Measurements from ENCODE around the gene BSND. TPM values are rescaled to one million over a fixed set of nuclear protein-coding genes. Genes with fewer than 3 reads are reported as not detected.
A peak's percentile ranks its signal among the peaks of the same experiment; 100 is the strongest.

The BSND gene
- polyA plus RNA-seq, 1 donor: not detected

GRCh38 chr1:54991939-54992338 lies 6.8 kb upstream of the BSND start:
- H3K9me3 ChIP-seq (ENCODE audit: control insufficient read depth, low read depth, low read length): no peaks in the 10 kb centered on the region
- H3K27ac ChIP-seq (ENCODE audit: low read length): no peak overlapping the region
- no peak overlapping the region for H3K4me3 ChIP-seq (ENCODE audit: low read length)
- DNase-seq: no peak
- no peaks in the 10 kb centered on the region for H3K36me3 ChIP-seq (ENCODE audit: control insufficient read depth, insufficient read depth, low read length)
- no CpG with 5 or more reads among the region's 12 CpGs for WGBS (ENCODE audit: insufficient coverage, low lambda C conversion rate)
- no peaks in the 10 kb centered on the region for H3K4me1 ChIP-seq (ENCODE audit: control insufficient read depth, insufficient read depth, low read length)
- peaks cover 23% of the 10 kb centered on the region for H3K27me3 ChIP-seq (ENCODE audit: control insufficient read depth, insufficient read depth, low read length)

- no peaks in the 10 kb centered on the region for H3K4me1 ChIP-seq (ENCODE audit: control insufficient read depth, insufficient read depth, low read length)
- H3K27ac ChIP-seq (ENCODE audit: low read length): no peak overlapping the region
- DNase-seq: no peak
- WGBS (ENCODE audit: insufficient coverage, low lambda C conversion rate): no CpG with 5 or more reads among the region's 6 CpGs
- H3K9me3 ChIP-seq (ENCODE audit: control insufficient read depth, low read depth, low read length): no peaks in the 10 kb centered on the region
- H3K4me3 ChIP-seq (ENCODE audit: low read length): no peak overlapping the region
- no peaks in the 10 kb centered on the region for H3K36me3 ChIP-seq (ENCODE audit: control insufficient read depth, insufficient read depth, low read length)
- H3K27me3 ChIP-seq (ENCODE audit: control insufficient read depth, insufficient read depth, low read length): peaks cover 35% of the 10 kb centered on the region
These were observed 5.6 kb upstream of the BSND start for GRCh38 chr1:54993140-54993539.

DNA sequence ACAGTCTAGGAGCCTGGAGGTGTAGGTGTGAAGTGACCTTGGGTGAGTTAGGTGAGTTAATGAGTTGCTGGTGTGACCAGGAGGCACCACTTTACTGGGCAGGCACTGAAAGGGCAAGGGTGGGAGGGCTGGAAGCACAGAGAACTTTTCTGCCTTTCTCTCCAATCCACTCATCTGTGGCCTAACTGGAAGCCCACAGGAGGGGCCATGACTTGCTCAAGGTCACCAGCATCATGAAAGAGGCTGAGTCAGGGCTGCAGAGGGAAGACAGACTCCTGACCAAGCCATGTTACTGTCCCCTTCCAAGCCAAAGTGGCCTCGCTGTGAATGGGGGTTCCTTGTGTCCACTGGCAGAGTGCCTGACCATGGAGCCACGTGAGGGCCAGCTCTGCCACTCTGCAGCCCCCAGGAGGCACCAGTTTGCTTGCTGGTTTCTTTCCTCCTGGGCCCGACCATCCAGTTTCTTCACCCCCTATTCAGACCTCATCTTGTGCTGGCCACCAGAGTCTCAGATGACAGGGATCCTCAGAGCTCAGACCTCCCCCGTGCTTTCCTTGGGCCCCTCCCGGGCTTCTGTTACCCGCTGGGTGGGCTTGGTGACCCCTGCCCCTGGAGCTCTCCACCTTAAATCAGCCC lies 4.3 kb upstream of the BSND start:
- H3K4me1 ChIP-seq (ENCODE audit: control insufficient read depth, insufficient read depth, low read length): no peaks in the 10 kb centered on the region
- no peaks in the 10 kb centered on the region for H3K36me3 ChIP-seq (ENCODE audit: control insufficient read depth, insufficient read depth, low read length)

GRCh38 chr1:54995013-54995760 lies 3.5 kb upstream of the BSND start:
- Histone ChIP-seq H3K4me1 (ENCODE audit: control insufficient read depth, insufficient read depth, low read length) (no peaks in the 10 kb centered on the region), H3K9me3 (ENCODE audit: control insufficient read depth, low read depth, low read length) (no peaks in the 10 kb centered on the region), H3K36me3 (ENCODE audit: control insufficient read depth, insufficient read depth, low read length) (no peaks in the 10 kb centered on the region), H3K27me3 (ENCODE audit: control insufficient read depth, insufficient read depth, low read length) (peaks cover 36% of the 10 kb centered on the region), H3K4me3 (ENCODE audit: low read length) (no peak overlapping the region), H3K27ac (ENCODE audit: low read length) (no peak overlapping the region)
- DNase-seq: no peak
- 55% methylated on average over 2 of the region's 12 CpGs for WGBS (ENCODE audit: insufficient coverage, low lambda C conversion rate)

More for the DNA sequence above, 4.3 kb upstream of the BSND start:
- H3K27ac ChIP-seq (ENCODE audit: low read length): no peak overlapping the region
- H3K9me3 ChIP-seq (ENCODE audit: control insufficient read depth, low read depth, low read length): no peaks in the 10 kb centered on the region
- H3K27me3 ChIP-seq (ENCODE audit: control insufficient read depth, insufficient read depth, low read length): peaks cover 36% of the 10 kb centered on the region
- no peak for DNase-seq
- H3K4me3 ChIP-seq (ENCODE audit: low read length): no peak overlapping the region
- whole genome bisulfite sequencing (ENCODE audit: insufficient coverage, low lambda C conversion rate): no CpG with 5 or more reads among the region's 6 CpGs

DNA sequence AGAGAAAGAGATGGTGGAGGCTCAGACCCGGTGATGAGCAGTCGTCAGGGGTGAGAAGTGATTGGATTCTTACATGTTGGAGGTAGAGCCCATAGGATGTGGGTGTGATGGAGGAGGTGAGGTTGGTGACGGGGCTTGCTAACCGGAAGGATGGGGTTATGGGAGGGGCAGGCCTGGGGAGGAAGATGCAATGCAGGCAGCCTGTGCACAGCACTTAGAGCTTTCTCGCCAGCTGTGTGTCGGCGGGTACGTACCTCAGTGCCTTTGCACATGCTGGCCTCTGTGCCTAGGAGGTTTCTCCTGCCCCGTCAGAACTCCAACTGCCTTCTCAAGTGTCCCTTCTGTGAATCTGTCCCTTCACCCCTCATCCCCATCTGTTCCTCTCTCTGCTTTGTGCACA lies 2.9 kb upstream of the BSND start:
- H3K27me3 ChIP-seq (ENCODE audit: control insufficient read depth, insufficient read depth, low read length): peaks cover 36% of the 10 kb centered on the region
- WGBS (ENCODE audit: insufficient coverage, low lambda C conversion rate): no CpG with 5 or more reads among the region's 9 CpGs

DNA sequence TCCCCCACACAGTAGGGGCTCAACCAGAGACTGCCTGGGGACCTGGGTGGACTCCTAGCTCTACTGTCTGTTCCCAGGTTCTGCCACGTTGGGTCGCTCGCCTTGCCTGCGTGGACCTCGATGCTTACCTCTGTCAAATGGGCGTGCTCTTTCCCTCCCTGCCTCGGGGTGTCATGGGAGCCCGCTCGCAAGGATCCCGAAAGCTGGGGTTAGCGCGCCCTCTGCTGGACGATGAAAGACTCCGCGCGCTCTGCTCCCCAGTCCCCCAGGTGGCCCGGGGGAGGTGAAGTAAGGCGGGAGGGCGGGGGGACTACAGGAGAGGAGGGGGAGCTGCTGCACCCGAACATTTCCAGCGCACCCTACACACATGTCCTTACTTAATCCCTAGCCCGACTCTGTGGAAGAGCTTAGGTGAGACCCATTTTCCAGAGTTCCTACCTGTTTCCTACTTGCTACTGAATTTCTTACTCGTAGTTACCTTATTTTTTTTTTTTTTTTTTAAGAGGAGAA lies 2.3 kb upstream of the BSND start:
- H3K4me1 ChIP-seq (ENCODE audit: control insufficient read depth, insufficient read depth, low read length): no peaks in the 10 kb centered on the region
- H3K36me3 ChIP-seq (ENCODE audit: control insufficient read depth, insufficient read depth, low read length): no peaks in the 10 kb centered on the region
- DNase-seq: peak; percentile 64 to 65
- peaks cover 36% of the 10 kb centered on the region for H3K27me3 ChIP-seq (ENCODE audit: control insufficient read depth, insufficient read depth, low read length)
- H3K4me3 ChIP-seq (ENCODE audit: low read length): peak overlapping the region; percentile 15
- no CpG with 5 or more reads among the region's 23 CpGs for WGBS (ENCODE audit: insufficient coverage, low lambda C conversion rate)
- H3K9me3 ChIP-seq (ENCODE audit: control insufficient read depth, low read depth, low read length): no peaks in the 10 kb centered on the region
- no peak overlapping the region for H3K27ac ChIP-seq (ENCODE audit: low read length)

More for the DNA sequence above, 2.9 kb upstream of the BSND start:
- Histone ChIP-seq H3K9me3 (ENCODE audit: control insufficient read depth, low read depth, low read length) (no peaks in the 10 kb centered on the region), H3K36me3 (ENCODE audit: control insufficient read depth, insufficient read depth, low read length) (no peaks in the 10 kb centered on the region), H3K27ac (ENCODE audit: low read length) (no peak overlapping the region), H3K4me1 (ENCODE audit: control insufficient read depth, insufficient read depth, low read length) (no peaks in the 10 kb centered on the region), H3K4me3 (ENCODE audit: low read length) (no peak overlapping the region)
- DNase-seq: no peak

DNA sequence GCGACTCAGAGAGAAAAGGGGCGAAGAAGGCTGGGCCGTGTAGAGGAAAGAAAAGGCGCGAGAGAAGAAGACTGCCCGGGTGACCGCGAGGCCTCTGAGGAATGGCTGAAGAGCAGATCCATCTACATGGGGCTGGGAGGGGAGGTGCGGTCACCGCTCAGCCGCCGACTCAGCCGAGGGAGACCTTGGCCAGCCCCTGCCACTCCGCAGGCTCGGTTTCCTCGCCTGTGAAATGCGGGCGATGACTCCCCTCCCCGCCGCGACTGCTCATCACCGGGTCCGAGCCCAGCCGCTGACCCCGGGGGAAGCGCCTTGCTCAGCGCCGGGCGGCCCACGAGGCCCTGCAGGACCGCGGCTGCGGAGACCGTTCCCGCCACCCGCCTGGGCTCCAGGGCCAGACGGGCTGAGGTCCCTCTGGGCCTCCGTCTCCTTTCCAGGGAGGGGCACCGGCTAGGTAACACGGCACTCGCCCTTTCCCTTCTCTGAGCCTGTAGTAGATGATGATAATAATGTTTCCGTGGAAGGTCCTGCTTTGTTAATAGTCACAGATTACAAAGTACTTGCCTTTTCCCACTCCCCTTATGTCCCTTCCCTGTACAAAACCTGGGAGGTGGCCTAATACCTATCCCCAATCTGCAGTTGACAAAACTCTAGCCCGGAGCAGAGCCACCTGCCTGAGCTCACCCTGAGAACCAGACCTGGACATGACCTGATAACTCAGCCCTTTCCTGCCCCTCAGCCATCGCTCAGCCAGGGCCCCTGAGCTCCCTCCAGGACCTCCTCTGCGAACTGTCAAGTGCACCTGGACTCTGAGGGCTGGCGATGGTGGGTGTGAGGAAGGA lies 1.6 kb upstream of the BSND start:
- no peaks in the 10 kb centered on the region for H3K4me1 ChIP-seq (ENCODE audit: control insufficient read depth, insufficient read depth, low read length)
- DNase-seq: peak in 1 of 2 donors; percentile 22
- WGBS (ENCODE audit: insufficient coverage, low lambda C conversion rate): no CpG with 5 or more reads among the region's 46 CpGs
- no peaks in the 10 kb centered on the region for H3K36me3 ChIP-seq (ENCODE audit: control insufficient read depth, insufficient read depth, low read length)
- peaks cover 36% of the 10 kb centered on the region for H3K27me3 ChIP-seq (ENCODE audit: control insufficient read depth, insufficient read depth, low read length)
- peak overlapping the region; percentile 15 for H3K4me3 ChIP-seq (ENCODE audit: low read length)
- H3K27ac ChIP-seq (ENCODE audit: low read length): no peak overlapping the region
- H3K9me3 ChIP-seq (ENCODE audit: control insufficient read depth, low read depth, low read length): no peaks in the 10 kb centered on the region

- no peaks in the 10 kb centered on the region for H3K4me1 ChIP-seq (ENCODE audit: control insufficient read depth, insufficient read depth, low read length)
- H3K27ac ChIP-seq (ENCODE audit: low read length): no peak overlapping the region
- no peak overlapping the region for H3K4me3 ChIP-seq (ENCODE audit: low read length)
- H3K9me3 ChIP-seq (ENCODE audit: control insufficient read depth, low read depth, low read length): no peaks in the 10 kb centered on the region
- H3K27me3 ChIP-seq (ENCODE audit: control insufficient read depth, insufficient read depth, low read length): peaks cover 36% of the 10 kb centered on the region
- H3K36me3 ChIP-seq (ENCODE audit: control insufficient read depth, insufficient read depth, low read length): no peaks in the 10 kb centered on the region
- DNase-seq: no peak
- no CpG with 5 or more reads among the region's 6 CpGs for WGBS (ENCODE audit: insufficient coverage, low lambda C conversion rate)
These were observed 1.1 kb upstream of the BSND start for GRCh38 chr1:54997711-54997986.

- Histone ChIP-seq H3K36me3 (ENCODE audit: control insufficient read depth, insufficient read depth, low read length) (no peaks in the 10 kb centered on the region), H3K4me1 (ENCODE audit: control insufficient read depth, insufficient read depth, low read length) (no peaks in the 10 kb centered on the region), H3K27me3 (ENCODE audit: control insufficient read depth, insufficient read depth, low read length) (peaks cover 36% of the 10 kb centered on the region), H3K27ac (ENCODE audit: low read length) (no peak overlapping the region), H3K9me3 (ENCODE audit: control insufficient read depth, low read depth, low read length) (no peaks in the 10 kb centered on the region), H3K4me3 (ENCODE audit: low read length) (no peak overlapping the region)
- WGBS (ENCODE audit: insufficient coverage, low lambda C conversion rate): no CpG with 5 or more reads among the region's 6 CpGs
- DNase-seq: no peak
These were observed 633 bp upstream of the BSND start for GRCh38 chr1:54998100-54998499.

Measured in large intestine (tissue), 3 donors.